Esophagus muscularis mucosa (tissue), 4 donors: ENCODE results near the gene ADAMTSL1.

ENCODE experiments used
- CTCF ChIP-seq, 3 experiments: fragments of 200-600 bp in 2 of 3; fragments of 450-650 bp in 1 of 3; sonication (generic) in 2 of 3; IDR thresholded peaks; one replicate each; pipeline ENCODE4 v1.5.1; 2017 to 2019; ENCODE audit warnings: antibody characterized with exemption in 3 of 3, mild to moderate bottlenecking in 2 of 3, moderate library complexity in 1 of 3
- EP300 ChIP-seq: sonication (generic); formaldehyde crosslinking; IDR thresholded peaks from one replicate; pipeline ENCODE4 v1.6.1; 2017; ENCODE audit warnings: antibody characterized with exemption
- POLR2A ChIP-seq: fragments of 450-650 bp; IDR thresholded peaks from one replicate; pipeline ENCODE4 v1.6.1; 2017; ENCODE audit warnings: antibody characterized with exemption, moderate library complexity, mild to moderate bottlenecking, low read depth
- POLR2AphosphoS5 ChIP-seq, 2 donors: sonication (generic); formaldehyde crosslinking; IDR thresholded peaks; one replicate each; pipeline ENCODE4 v1.6.1; 2017; ENCODE audit warnings: antibody characterized with exemption in 2 of 2

GRCh38 chr9:18614116-18614515 lies 140.2 kb downstream of the ADAMTSL1 start:
- TF ChIP-seq POLR2A = no peak
- no peak for TF ChIP-seq CTCF (IDR thresholded peaks at IDR 0.05)
- TF ChIP-seq POLR2AphosphoS5 (IDR thresholded peaks at IDR 0.05) = no peak
- TF ChIP-seq EP300 = no peak
